Thymus (tissue), 11 donors: ENCODE results near the gene IPPK. TPM values are rescaled to one million over a fixed set of nuclear protein-coding genes. Genes with fewer than 3 reads are reported as not detected.

Experiments used
- DNase-seq, 9 donors: peaks; one replicate each; pipeline ENCODE4 v3.0.0-alpha.2; 2013; ENCODE audit warnings: low spot score in 9 of 9, low read depth in 6 of 9, missing footprints in 1 of 9
- H3K27ac ChIP-seq, 2 donors: one replicate each; pipeline ENCODE4 v1.5.1; 2013; ENCODE audit warnings: control low read depth in 1 of 2, low read depth in 1 of 2, low read length in 1 of 2, mild to moderate bottlenecking in 1 of 2, moderate library complexity in 1 of 2
- H3K27me3 ChIP-seq, 2 donors: one replicate each; pipeline ENCODE4 v1.5.1; 2013; ENCODE audit warnings: low read length in 1 of 2; ENCODE audit not compliant: control insufficient read depth in 2 of 2, insufficient read depth in 1 of 2
- H3K36me3 ChIP-seq, 2 donors: one replicate each; pipeline ENCODE4 v1.5.1; 2013; ENCODE audit warnings: low read length in 1 of 2, mild to moderate bottlenecking in 1 of 2, moderate library complexity in 1 of 2; ENCODE audit not compliant: control insufficient read depth in 2 of 2, insufficient read depth in 2 of 2
- H3K4me1 ChIP-seq, 2 donors: one replicate each; pipeline ENCODE4 v1.5.1; 2013; ENCODE audit warnings: low read length in 2 of 2; ENCODE audit not compliant: control insufficient read depth in 2 of 2, insufficient read depth in 2 of 2
- H3K4me3 ChIP-seq, 2 donors: one replicate each; pipeline ENCODE4 v1.5.1; 2013; ENCODE audit warnings: low read length in 2 of 2, control low read depth in 1 of 2, mild to moderate bottlenecking in 1 of 2
- H3K9me3 ChIP-seq, 2 donors: one replicate each; pipeline ENCODE4 v1.5.1; 2013; ENCODE audit warnings: low read length in 1 of 2, mild to moderate bottlenecking in 1 of 2; ENCODE audit not compliant: control insufficient read depth in 2 of 2, insufficient read depth in 1 of 2
- WGBS: extraction: QIAGEN DNeasy Blood & Tissue Kit; methylation state at CpG from one replicate; pipeline ENCODE4 v1.1.7; 2013; 5-methylcytosine and 5-hydroxymethylcytosine counted together
- polyA plus RNA-seq: library from polyadenylated mRNA; stranded (reverse); fragments of 200-250 nt; gene quantifications from one replicate; pipeline ENCODE4 v1.2.3, GENCODE V29; 2013
- total RNA-seq: library from RNA; stranded (reverse); fragments of 120-200 nt; gene quantifications from one replicate; pipeline ENCODE4 v1.2.4, GENCODE V29; 2013
- donor health status: healthy.

IPPK gene
- total and polyA plus RNA-seq, 2 donors = 5.7 to 10.5 TPM

GRCh38 chr9:92679413-92680165 is 9.7 kb upstream of the IPPK start:
- no peaks in the 10 kb centered on the region for H3K9me3 ChIP-seq
- H3K36me3 ChIP-seq = no peaks in the 10 kb centered on the region
- 97% methylated on average over 14 of the region's 14 CpGs for WGBS
- DNase-seq = no peak
- no peak overlapping the region for H3K4me3 ChIP-seq
- no peaks in the 10 kb centered on the region for H3K4me1 ChIP-seq
- no peaks in the 10 kb centered on the region for H3K27me3 ChIP-seq
- no peak overlapping the region for H3K27ac ChIP-seq

DNA sequence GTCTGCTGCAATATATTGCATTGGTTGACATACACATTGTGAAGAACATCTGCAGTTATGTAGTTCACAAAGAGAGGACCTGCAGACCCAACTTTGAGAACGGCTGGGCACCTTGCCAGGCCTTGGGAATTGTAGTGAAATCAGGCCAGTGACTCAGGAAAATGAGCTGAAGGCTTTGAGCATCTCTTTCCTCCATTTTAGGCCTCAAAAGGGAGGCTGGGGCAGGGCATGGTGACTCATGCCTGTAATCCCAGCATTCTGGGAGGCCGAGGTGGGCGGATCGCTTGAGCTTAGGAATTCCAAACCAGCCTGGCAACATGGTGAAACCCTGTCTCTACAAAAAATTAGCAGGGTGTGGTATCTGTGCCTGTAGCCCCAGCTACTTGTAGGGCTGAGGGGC is 1.4 kb upstream of the IPPK start:
- Histone ChIP-seq H3K4me3 (peak overlapping the region in 1 of 2 donors; percentile 97), H3K27ac (no peak overlapping the region), H3K27me3 (no peaks in the 10 kb centered on the region), H3K36me3 (peaks cover 1 to 3% of the 10 kb centered on the region in 2 donors), H3K4me1 (peaks cover 18 to 20% of the 10 kb centered on the region in 2 donors), H3K9me3 (no peaks in the 10 kb centered on the region)
- no peak for DNase-seq
- WGBS = 94% methylated on average over 4 of the region's 4 CpGs

GRCh38 chr9:92669527-92669889 is 423 bp downstream of the IPPK start:
- H3K4me1 ChIP-seq = peaks cover 20 to 24% of the 10 kb centered on the region in 2 donors

DNA sequence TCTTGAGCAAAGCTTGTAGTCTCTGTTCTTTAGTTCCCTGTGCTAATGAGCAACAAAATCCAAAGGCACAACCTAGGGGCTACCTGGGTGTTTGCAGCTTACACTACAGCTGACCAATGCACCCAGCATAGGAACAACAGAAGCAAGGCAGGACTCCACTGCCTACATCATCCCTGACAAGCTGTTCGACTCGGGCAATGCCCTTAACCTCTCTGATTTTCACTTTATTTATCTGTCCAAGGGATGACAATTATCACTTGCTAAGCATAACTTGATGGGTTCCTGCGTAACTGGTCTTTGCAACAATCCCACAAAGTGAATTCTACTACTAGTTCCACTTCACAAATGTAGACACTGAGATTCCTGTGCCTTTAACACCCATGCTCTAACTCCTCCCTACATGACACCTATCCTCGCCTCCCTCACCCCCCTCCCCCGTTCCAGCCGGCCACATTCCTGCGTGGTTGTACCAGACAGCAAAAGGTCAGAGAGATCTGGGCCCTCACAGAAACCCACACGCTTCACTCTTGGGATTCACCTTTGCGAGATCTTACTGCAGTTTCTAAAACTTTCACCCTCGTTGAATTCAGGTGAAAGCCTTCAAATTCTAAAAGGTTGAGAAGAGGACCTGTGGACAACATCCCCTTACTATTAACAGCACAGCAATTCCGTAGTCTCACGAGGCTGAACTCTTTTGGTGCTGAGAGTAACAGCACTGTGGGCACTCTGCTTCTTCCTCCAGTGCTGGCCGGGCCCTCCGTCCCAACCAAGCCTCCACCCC is 995 bp downstream of the IPPK start:
- 32% methylated on average over 14 of the region's 14 CpGs for WGBS
- H3K36me3 ChIP-seq = peaks cover 6 to 7% of the 10 kb centered on the region in 2 donors
- DNase-seq = peak in 2 of 9 donors; percentile 8 to 34
- no peaks in the 10 kb centered on the region for H3K27me3 ChIP-seq
- no peaks in the 10 kb centered on the region for H3K9me3 ChIP-seq
- peaks cover 20 to 28% of the 10 kb centered on the region in 2 donors for H3K4me1 ChIP-seq
- no peak overlapping the region for H3K27ac ChIP-seq
- H3K4me3 ChIP-seq = peak overlapping the region; percentile 65 to 97

More at GRCh38 chr9:92669527-92669889, 423 bp downstream of the IPPK start:
- Histone ChIP-seq H3K4me3 (peak overlapping the region; percentile 65 to 97), H3K9me3 (no peaks in the 10 kb centered on the region), H3K27ac (peak overlapping the region; percentile 51 to 75), H3K27me3 (no peaks in the 10 kb centered on the region), H3K36me3 (peaks cover 6 to 7% of the 10 kb centered on the region in 2 donors)
- under 1% methylated on average over 29 of the region's 29 CpGs for WGBS
- DNase-seq = no peak

- DNase-seq = no peak
- Histone ChIP-seq H3K27me3 (no peaks in the 10 kb centered on the region), H3K27ac (no peak overlapping the region), H3K9me3 (no peaks in the 10 kb centered on the region), H3K36me3 (peaks cover 6 to 11% of the 10 kb centered on the region in 2 donors), H3K4me3 (no peak overlapping the region), H3K4me1 (peaks cover 20 to 28% of the 10 kb centered on the region in 2 donors)
- 98% methylated on average over 8 of the region's 8 CpGs for WGBS
Measured at GRCh38 chr9:92666912-92667532, 2.9 kb downstream of the IPPK start.

- 96% methylated on average over 6 of the region's 6 CpGs for WGBS
- Histone ChIP-seq H3K4me1 (peaks cover 16 to 25% of the 10 kb centered on the region in 2 donors), H3K36me3 (peaks cover 6 to 11% of the 10 kb centered on the region in 2 donors), H3K9me3 (no peaks in the 10 kb centered on the region), H3K4me3 (no peak overlapping the region), H3K27me3 (no peaks in the 10 kb centered on the region), H3K27ac (no peak overlapping the region)
- no peak for DNase-seq
Measured at GRCh38 chr9:92666236-92666635, 3.7 kb downstream of the IPPK start.

DNA sequence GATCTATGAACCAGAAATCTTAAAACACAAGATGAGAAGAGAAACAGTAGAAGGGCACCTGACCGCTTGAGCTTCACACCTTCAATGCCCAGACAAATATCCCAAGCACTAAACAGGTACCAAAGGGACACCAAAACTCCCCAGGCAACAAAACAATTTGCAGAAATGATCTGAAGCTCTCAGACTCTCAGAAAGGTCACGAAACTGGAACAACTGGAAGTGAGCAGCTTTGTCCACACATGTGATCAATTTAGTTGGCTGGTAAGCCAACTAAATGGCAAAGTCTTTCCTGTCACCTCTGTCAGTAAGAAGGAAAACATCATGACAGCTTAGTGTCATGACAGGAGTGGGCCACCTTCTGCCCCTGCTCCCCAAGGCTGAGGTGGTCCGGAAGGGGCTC is 4.1 kb downstream of the IPPK start:
- peaks cover 13 to 21% of the 10 kb centered on the region in 2 donors for H3K4me1 ChIP-seq
- no peak for DNase-seq
- 98% methylated on average over 3 of the region's 3 CpGs for WGBS
- H3K9me3 ChIP-seq = no peaks in the 10 kb centered on the region
- no peak overlapping the region for H3K4me3 ChIP-seq
- H3K27me3 ChIP-seq = no peaks in the 10 kb centered on the region
- peaks cover 6 to 11% of the 10 kb centered on the region in 2 donors for H3K36me3 ChIP-seq
- H3K27ac ChIP-seq = no peak overlapping the region

DNA sequence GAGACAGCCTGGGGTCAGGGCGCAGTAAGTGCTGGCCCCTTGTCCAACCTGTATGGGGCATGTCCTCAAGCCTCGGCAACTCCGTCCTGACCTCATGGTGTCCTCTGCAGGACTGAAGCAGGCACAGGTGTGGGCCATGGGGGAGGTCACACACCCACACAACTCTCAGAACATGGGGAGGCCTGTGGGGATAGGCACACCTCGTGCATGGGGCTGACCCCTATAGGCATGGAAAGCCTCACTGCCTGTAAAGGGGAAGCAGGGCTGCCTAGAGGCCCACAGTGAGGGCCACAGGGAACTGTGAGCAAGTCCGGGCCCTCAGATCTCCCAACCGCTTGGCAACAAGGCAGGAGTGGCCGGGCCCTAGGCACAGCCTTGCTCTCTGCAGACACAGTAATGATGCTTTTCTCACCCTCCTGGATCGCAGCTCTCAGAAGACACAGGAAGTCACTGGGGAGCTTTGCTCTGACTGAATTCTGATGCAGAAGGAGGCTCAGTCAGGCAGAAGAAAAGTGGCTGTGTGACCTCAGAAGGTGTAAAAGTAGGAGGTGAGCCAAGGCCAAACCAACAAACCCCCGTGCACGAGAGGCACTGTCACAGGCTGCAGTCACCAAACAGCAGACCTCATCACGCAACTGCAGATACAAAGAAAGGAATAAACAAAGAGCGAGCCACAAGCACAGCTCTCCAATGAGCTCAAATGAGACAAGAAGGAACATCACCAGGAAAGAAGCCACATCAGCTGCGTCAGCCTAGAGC is 5.4 kb downstream of the IPPK start:
- WGBS = 91% methylated on average over 13 of the region's 13 CpGs
- Histone ChIP-seq H3K9me3 (no peaks in the 10 kb centered on the region), H3K4me1 (peaks cover 13 to 20% of the 10 kb centered on the region in 2 donors), H3K27me3 (no peaks in the 10 kb centered on the region), H3K36me3 (peaks cover 6 to 11% of the 10 kb centered on the region in 2 donors), H3K4me3 (no peak overlapping the region), H3K27ac (peak overlapping the region in 1 of 2 donors; percentile 19)
- DNase-seq = peak in 2 of 9 donors; percentile 17 to 40
